ENCODE data around the gene TMOD1.
"Not testable (repeated sequence)": the region's sequence is repeated elsewhere in the genome, so short reads cannot be mapped to it uniquely, and the experiment has no call there.

The TMOD1 gene

DNA sequence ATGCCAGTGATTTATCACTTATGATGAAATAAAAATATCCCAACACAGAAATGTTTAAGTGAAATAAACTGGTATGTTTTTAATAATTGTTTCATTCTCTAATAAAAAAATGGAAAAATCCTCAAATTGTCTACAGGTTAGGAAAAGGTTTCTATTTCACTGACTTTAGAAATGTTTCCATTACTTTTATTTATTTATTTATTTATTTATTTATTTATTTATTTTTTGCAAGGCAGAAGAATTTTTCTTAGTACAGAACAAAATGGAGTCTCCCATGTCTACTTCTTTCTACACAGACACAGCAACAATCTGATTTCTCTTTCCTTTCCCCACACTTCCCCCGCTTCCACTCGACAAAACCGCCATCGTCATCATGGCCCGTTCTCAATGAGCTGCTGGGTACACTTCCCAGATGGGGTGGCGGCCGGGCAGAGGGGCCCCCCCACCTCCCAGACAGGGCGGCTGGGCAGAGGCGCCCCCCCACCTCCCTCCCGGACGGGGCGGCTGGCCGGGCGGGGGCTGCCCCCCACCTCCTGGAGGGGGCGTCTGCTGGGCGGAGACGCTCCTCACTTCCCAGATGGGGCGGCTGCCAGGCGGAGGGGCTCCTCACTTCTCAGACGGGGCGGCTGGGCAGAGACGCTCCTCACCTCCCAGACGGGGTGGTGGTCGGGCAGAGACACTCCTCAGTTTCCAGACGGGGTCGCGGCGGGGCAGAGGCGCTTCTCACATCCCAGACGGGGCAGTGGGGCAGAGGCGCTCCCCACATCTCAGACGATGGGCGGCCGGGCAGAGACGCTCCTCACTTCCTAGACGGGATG is 3.7 kb upstream of the TMOD1 start:
- H3K27ac ChIP-seq (ENCODE audit: insufficient read depth, low read depth, low read length, poor library complexity, severe bottlenecking); H3K36me3 ChIP-seq (ENCODE audit: control insufficient read depth, insufficient read depth, low read length); H3K9me3 ChIP-seq (ENCODE audit: control insufficient read depth, low read length); H3K4me3 ChIP-seq (ENCODE audit: insufficient read depth, low read depth, low read length): not testable (repeated sequence)
- Histone ChIP-seq H3K4me1 (ENCODE audit: control insufficient read depth, insufficient read depth, low read length) (peaks cover 12% of the 10 kb centered on the region), H3K27me3 (ENCODE audit: control insufficient read depth, insufficient read depth, low read length, poor library complexity, severe bottlenecking) (peaks cover 41% of the 10 kb centered on the region)
- WGBS, 2 experiments, result 95 to 96% methylated on average over 32 to 36 of the region's 36 CpGs

- Histone ChIP-seq H3K27me3 (ENCODE audit: control insufficient read depth, insufficient read depth, low read length, poor library complexity, severe bottlenecking) (peaks cover 52% of the 10 kb centered on the region), H3K4me1 (ENCODE audit: control insufficient read depth, insufficient read depth, low read length) (peaks cover 12% of the 10 kb centered on the region)
- not testable (repeated sequence) for H3K9me3 ChIP-seq (ENCODE audit: control insufficient read depth, low read length); H3K36me3 ChIP-seq (ENCODE audit: control insufficient read depth, insufficient read depth, low read length); H3K4me3 ChIP-seq (ENCODE audit: insufficient read depth, low read depth, low read length); H3K27ac ChIP-seq (ENCODE audit: insufficient read depth, low read depth, low read length, poor library complexity, severe bottlenecking)
- WGBS, 2 experiments, result 78 to 83% methylated on average over 5 of the region's 5 CpGs
Observed at GRCh38 chr9:97498846-97499245, 2.6 kb upstream of the TMOD1 start.

DNA sequence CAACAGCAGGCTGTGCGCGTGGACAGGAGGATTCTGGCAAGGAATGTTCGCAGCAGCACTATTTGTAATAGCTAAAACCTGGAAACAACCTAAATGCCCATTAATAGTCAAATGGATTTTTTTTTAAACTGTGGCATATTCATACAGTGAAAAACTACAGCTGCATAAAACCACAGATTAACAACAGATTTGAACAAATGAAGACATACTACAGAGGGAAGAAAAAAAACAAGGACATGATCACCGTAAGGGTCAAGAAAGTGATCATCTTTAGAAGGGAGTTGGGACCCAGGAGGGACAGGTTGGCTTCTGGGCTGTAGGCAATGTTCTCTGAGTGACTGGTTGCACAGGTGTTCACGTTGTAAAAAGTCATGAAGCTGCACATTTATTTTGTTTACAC is 1.2 kb upstream of the TMOD1 start:
- WGBS, 2 experiments, result 64 to 72% methylated on average over 4 of the region's 5 CpGs
- Histone ChIP-seq H3K36me3 (ENCODE audit: control insufficient read depth, insufficient read depth, low read length) (no peaks in the 10 kb centered on the region), H3K27ac (ENCODE audit: insufficient read depth, low read depth, low read length, poor library complexity, severe bottlenecking) (no peak overlapping the region), H3K27me3 (ENCODE audit: control insufficient read depth, insufficient read depth, low read length, poor library complexity, severe bottlenecking) (peaks cover 66% of the 10 kb centered on the region), H3K4me3 (ENCODE audit: insufficient read depth, low read depth, low read length) (no peak overlapping the region), H3K4me1 (ENCODE audit: control insufficient read depth, insufficient read depth, low read length) (peaks cover 12% of the 10 kb centered on the region), H3K9me3 (ENCODE audit: control insufficient read depth, low read length) (no peaks in the 10 kb centered on the region)

GRCh38 chr9:97500765-97501176 is 695 bp upstream of the TMOD1 start:
- H3K4me3 ChIP-seq (ENCODE audit: insufficient read depth, low read depth, low read length), result no peak overlapping the region
- no peak overlapping the region for H3K27ac ChIP-seq (ENCODE audit: insufficient read depth, low read depth, low read length, poor library complexity, severe bottlenecking)
- peaks cover 69% of the 10 kb centered on the region for H3K27me3 ChIP-seq (ENCODE audit: control insufficient read depth, insufficient read depth, low read length, poor library complexity, severe bottlenecking)
- H3K36me3 ChIP-seq (ENCODE audit: control insufficient read depth, insufficient read depth, low read length), result no peaks in the 10 kb centered on the region
- H3K4me1 ChIP-seq (ENCODE audit: control insufficient read depth, insufficient read depth, low read length), result peaks cover 12% of the 10 kb centered on the region
- no peaks in the 10 kb centered on the region for H3K9me3 ChIP-seq (ENCODE audit: control insufficient read depth, low read length)
- WGBS, 2 experiments, result 3 to 18% methylated on average over 4 to 5 of the region's 6 CpGs

- H3K9me3 ChIP-seq (ENCODE audit: control insufficient read depth, low read length), result no peaks in the 10 kb centered on the region
- H3K4me3 ChIP-seq (ENCODE audit: insufficient read depth, low read depth, low read length), result peak overlapping the region; percentile 48
- H3K4me1 ChIP-seq (ENCODE audit: control insufficient read depth, insufficient read depth, low read length), result peaks cover 12% of the 10 kb centered on the region
- no peak overlapping the region for H3K27ac ChIP-seq (ENCODE audit: insufficient read depth, low read depth, low read length, poor library complexity, severe bottlenecking)
- peaks cover 74% of the 10 kb centered on the region for H3K27me3 ChIP-seq (ENCODE audit: control insufficient read depth, insufficient read depth, low read length, poor library complexity, severe bottlenecking)
- WGBS, 2 experiments, result 0 to 1% methylated on average over 30 of the region's 30 CpGs
- H3K36me3 ChIP-seq (ENCODE audit: control insufficient read depth, insufficient read depth, low read length), result no peaks in the 10 kb centered on the region
Observed at GRCh38 chr9:97501972-97502221, 431 bp downstream of the TMOD1 start.

DNA sequence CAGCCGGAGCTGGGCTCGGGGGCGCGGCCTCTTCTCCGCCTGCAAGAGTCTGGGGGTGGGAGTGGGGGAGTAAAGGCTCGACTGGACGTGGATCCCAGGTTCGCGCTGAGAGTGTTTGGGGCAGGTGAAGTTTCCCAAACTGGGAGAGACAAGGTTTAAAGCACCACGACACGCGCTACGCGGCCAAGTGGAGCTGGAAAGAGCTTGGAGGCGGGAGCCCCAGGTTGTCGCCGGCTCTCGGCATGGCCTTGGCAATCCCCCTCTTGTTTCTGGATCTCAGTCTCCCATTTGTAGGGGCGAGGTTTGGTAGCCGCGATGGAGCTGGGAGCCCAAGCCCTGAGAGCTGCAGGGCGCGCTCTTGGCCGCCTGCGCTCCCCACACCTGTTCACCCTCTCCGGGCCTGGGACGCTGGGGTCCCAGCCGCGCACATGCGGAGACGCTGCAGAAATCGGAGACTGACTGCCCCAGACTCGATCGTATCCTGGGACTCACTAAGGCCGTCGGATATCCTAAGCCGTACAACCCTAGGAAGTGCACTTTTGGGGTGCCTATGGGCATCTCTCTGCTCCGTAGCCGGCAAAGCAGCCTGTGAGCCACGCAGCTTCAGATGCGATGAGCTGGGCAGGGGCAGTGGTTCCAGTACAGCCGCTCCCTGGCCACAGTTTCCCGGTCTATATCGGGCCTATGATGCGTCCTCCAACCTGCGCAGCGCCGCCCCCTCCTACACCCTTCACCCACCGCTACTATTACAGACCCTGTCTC is 937 bp downstream of the TMOD1 start:
- Histone ChIP-seq H3K27me3 (ENCODE audit: control insufficient read depth, insufficient read depth, low read length, poor library complexity, severe bottlenecking) (peaks cover 74% of the 10 kb centered on the region), H3K4me1 (ENCODE audit: control insufficient read depth, insufficient read depth, low read length) (peaks cover 12% of the 10 kb centered on the region), H3K4me3 (ENCODE audit: insufficient read depth, low read depth, low read length) (peak overlapping the region; percentile 48), H3K27ac (ENCODE audit: insufficient read depth, low read depth, low read length, poor library complexity, severe bottlenecking) (no peak overlapping the region), H3K36me3 (ENCODE audit: control insufficient read depth, insufficient read depth, low read length) (no peaks in the 10 kb centered on the region), H3K9me3 (ENCODE audit: control insufficient read depth, low read length) (no peaks in the 10 kb centered on the region)
- 2% methylated on average over 49 of the region's 49 CpGs for WGBS, 2 experiments

- peaks cover 12% of the 10 kb centered on the region for H3K4me1 ChIP-seq (ENCODE audit: control insufficient read depth, insufficient read depth, low read length)
- H3K27me3 ChIP-seq (ENCODE audit: control insufficient read depth, insufficient read depth, low read length, poor library complexity, severe bottlenecking), result peaks cover 74% of the 10 kb centered on the region
- no peak overlapping the region for H3K27ac ChIP-seq (ENCODE audit: insufficient read depth, low read depth, low read length, poor library complexity, severe bottlenecking)
Observed at GRCh38 chr9:97502984-97503861, 1.8 kb downstream of the TMOD1 start.

DNA sequence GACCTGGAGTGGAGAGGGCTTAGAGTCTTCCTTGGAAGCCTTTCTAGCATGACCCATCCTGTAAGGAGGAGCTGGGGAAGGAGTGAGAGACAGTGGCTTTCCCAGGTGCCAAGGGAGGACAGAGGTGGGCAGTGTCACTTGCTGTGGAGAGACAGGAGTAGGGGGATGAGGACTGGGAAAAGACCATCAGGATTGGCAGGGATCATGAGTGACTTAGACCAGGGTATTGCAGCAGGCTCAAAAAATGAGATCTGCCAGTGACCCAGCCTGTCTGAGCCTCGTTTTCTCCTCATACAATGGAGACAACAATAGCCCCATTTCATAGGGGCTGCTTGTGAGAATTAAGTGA is 2.4 kb downstream of the TMOD1 start:
- Histone ChIP-seq H3K4me3 (ENCODE audit: insufficient read depth, low read depth, low read length) (no peak overlapping the region), H3K9me3 (ENCODE audit: control insufficient read depth, low read length) (no peaks in the 10 kb centered on the region), H3K27me3 (ENCODE audit: control insufficient read depth, insufficient read depth, low read length, poor library complexity, severe bottlenecking) (peaks cover 72% of the 10 kb centered on the region), H3K27ac (ENCODE audit: insufficient read depth, low read depth, low read length, poor library complexity, severe bottlenecking) (no peak overlapping the region), H3K4me1 (ENCODE audit: control insufficient read depth, insufficient read depth, low read length) (peaks cover 12% of the 10 kb centered on the region), H3K36me3 (ENCODE audit: control insufficient read depth, insufficient read depth, low read length) (no peaks in the 10 kb centered on the region)
- WGBS, 2 experiments, result 57 to 95% methylated on average over 1 of the region's 1 CpG

More at GRCh38 chr9:97502984-97503861, 1.8 kb downstream of the TMOD1 start:
- Histone ChIP-seq H3K9me3 (ENCODE audit: control insufficient read depth, low read length) (no peaks in the 10 kb centered on the region), H3K4me3 (ENCODE audit: insufficient read depth, low read depth, low read length) (no peak overlapping the region), H3K36me3 (ENCODE audit: control insufficient read depth, insufficient read depth, low read length) (no peaks in the 10 kb centered on the region)
- 32 to 33% methylated on average over 16 to 17 of the region's 17 CpGs for WGBS, 2 experiments

GRCh38 chr9:97504381-97505216 is 3.1 kb downstream of the TMOD1 start:
- 86 to 89% methylated on average over 8 of the region's 8 CpGs for WGBS, 2 experiments
- H3K4me1 ChIP-seq (ENCODE audit: control insufficient read depth, insufficient read depth, low read length), result peaks cover 12% of the 10 kb centered on the region
- no peaks in the 10 kb centered on the region for H3K9me3 ChIP-seq (ENCODE audit: control insufficient read depth, low read length)
- peaks cover 64% of the 10 kb centered on the region for H3K27me3 ChIP-seq (ENCODE audit: control insufficient read depth, insufficient read depth, low read length, poor library complexity, severe bottlenecking)
- no peak overlapping the region for H3K4me3 ChIP-seq (ENCODE audit: insufficient read depth, low read depth, low read length)
- no peaks in the 10 kb centered on the region for H3K36me3 ChIP-seq (ENCODE audit: control insufficient read depth, insufficient read depth, low read length)
- no peak overlapping the region for H3K27ac ChIP-seq (ENCODE audit: insufficient read depth, low read depth, low read length, poor library complexity, severe bottlenecking)
